C4-2B (cell line): ENCODE measurements around the gene PPHLN1.

ENCODE experiments used
- H3K27ac ChIP-seq: fragments of 450-650 bp; 2 replicates; pipeline ENCODE4 v1.5.1; 2017
- ZFX ChIP-seq: fragments of 450-650 bp; IDR thresholded peaks from 2 replicates; pipeline ENCODE4 v1.6.1; 2017
- TF ChIP-seq, protein P1 (sequence below): fragments of 450-650 bp; conservative IDR thresholded peaks from 2 replicates; pipeline ENCODE4 v1.5.1; 2017; ENCODE audit warnings: mild to moderate bottlenecking

The PPHLN1 gene, protein sequence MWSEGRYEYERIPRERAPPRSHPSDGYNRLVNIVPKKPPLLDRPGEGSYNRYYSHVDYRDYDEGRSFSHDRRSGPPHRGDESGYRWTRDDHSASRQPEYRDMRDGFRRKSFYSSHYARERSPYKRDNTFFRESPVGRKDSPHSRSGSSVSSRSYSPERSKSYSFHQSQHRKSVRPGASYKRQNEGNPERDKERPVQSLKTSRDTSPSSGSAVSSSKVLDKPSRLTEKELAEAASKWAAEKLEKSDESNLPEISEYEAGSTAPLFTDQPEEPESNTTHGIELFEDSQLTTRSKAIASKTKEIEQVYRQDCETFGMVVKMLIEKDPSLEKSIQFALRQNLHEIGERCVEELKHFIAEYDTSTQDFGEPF

DNA sequence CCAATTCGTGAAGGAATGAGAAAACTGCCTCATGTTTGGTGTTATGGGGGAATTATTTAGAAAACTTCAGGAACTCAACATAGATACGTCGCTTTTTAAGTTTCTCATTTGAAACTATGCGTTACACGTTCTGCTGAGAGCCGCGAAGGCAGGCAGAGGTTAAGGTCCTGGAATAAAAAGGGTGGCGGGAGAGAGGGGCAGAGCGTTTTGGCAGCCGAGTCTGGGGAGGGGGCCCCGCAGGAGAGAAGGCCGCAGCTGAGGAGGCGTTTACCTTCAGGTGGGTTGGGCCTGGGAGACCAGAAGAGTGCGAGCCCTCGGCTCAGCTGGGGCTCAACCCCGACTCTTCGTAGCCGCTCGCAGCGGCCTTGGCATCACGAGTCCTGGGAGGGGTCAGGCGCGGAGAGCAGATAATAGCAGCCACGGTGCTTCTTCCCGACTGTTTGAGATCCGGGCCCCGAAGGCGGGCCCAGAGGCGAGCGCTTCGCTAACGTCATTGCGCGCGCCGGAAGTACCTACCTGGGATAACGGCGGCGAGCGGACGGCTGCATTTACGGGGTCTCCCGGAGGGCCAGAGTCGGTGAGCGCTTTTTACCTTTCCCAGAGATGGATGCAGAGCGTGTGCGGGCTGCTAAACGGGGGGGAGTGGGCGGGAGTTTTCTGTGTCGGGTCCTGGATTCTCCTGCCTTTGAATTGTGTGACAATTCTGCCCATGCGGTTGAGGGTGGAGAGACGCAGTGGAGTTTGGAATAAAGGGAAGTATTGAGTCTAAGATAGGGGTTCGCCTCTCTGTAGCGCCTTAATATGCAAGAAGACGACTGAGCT, at the start of gene PPHLN1, which contains the start of gene ZCRB1:
Gene PPHLN1, plus strand, starts transcription at position 515 of the 822 bp plus-strand sequence. CDS start 9,736 bp downstream, outside the sequence.
Gene ZCRB1, minus strand, starts transcription at position 442 of the 822 bp plus-strand sequence. CDS start 1,992 bp downstream, outside the sequence.
- H3K27ac ChIP-seq, result peak within 1 kb of the TSS; percentile 80
- TF ChIP-seq ZFX, result peak; percentile 83
- TF ChIP-seq, protein P1, sequence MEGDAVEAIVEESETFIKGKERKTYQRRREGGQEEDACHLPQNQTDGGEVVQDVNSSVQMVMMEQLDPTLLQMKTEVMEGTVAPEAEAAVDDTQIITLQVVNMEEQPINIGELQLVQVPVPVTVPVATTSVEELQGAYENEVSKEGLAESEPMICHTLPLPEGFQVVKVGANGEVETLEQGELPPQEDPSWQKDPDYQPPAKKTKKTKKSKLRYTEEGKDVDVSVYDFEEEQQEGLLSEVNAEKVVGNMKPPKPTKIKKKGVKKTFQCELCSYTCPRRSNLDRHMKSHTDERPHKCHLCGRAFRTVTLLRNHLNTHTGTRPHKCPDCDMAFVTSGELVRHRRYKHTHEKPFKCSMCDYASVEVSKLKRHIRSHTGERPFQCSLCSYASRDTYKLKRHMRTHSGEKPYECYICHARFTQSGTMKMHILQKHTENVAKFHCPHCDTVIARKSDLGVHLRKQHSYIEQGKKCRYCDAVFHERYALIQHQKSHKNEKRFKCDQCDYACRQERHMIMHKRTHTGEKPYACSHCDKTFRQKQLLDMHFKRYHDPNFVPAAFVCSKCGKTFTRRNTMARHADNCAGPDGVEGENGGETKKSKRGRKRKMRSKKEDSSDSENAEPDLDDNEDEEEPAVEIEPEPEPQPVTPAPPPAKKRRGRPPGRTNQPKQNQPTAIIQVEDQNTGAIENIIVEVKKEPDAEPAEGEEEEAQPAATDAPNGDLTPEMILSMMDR, result no peak

DNA sequence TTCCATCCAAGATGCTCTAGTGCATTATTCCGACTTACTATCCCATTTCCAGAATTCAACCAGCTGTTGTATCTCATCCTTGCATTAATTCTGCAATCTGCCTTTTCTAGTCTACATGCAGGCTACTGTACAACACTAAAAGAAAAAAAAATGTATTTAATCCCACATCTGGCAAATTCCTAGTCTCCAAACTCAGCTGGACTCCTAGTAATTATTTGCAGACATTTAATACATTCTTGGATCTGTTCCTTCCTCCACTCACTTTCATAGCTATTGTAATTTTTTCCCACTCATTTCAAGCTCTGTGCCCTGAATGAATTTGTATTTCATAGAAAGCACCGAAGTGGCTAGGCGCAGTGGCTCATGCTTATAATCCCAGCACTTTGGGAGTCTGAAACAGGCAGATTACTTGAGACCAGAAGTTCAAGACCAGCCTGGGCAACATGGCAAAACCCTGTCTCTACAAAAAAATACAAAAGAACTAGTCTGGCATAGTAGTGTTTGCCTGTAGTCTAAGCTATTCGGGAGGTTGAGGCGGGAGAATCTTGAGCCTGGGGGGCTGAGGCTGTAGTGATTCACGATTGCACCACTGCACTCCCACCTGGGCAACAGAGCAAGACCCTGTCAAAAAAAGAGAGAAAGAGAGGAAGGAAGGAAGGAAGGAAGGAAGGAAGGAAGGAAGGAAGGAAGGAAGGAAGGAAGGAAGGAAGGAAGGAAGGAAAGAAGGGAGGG, 48.4 kb upstream of the PPHLN1 start:
- no peak overlapping the region for H3K27ac ChIP-seq
- TF ChIP-seq, protein P1, result no peak
- no peak for TF ChIP-seq ZFX

DNA sequence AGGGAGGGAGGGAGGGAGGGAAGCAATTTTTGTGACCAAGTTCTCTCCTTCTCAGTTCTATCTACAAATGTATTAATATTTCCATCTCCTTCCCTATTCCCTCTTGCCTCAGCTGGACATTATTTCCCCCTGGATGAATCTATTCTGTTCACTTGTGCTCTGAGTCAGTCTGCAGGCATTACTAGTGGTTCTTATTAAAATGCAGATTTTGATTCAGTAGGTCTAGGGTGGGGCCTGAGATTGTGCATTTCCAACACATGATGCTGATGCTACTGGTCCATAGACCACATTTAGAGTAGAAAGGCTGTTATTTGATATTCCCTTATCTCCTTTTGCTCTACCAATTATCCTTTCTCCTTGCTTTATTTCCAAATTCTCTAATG, 47.8 kb upstream of the PPHLN1 start:
- H3K27ac ChIP-seq, result no peak overlapping the region
- TF ChIP-seq, protein P1, result no peak
- TF ChIP-seq ZFX, result no peak

DNA sequence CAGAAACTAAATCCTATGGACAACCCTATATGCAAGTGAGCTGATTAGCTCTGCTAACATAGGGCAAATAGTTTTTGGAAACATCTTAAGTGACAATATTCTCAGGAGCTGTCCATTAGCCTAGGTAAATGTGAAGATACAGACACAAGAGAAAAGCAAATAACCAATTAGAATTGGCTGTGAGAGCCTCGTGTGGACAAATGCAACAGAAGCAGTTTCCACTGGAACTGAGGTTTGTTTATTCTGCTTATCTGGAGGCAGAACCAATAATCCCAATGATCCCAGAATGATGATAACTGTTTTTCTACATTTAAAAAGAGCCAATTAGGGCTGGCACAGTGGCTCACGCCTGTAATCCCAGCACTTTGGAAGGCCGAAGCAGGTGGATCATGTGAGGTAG, 44.7 kb upstream of the PPHLN1 start:
- H3K27ac ChIP-seq, result no peak overlapping the region
- no peak for TF ChIP-seq ZFX
- TF ChIP-seq, protein P1, result no peak

DNA sequence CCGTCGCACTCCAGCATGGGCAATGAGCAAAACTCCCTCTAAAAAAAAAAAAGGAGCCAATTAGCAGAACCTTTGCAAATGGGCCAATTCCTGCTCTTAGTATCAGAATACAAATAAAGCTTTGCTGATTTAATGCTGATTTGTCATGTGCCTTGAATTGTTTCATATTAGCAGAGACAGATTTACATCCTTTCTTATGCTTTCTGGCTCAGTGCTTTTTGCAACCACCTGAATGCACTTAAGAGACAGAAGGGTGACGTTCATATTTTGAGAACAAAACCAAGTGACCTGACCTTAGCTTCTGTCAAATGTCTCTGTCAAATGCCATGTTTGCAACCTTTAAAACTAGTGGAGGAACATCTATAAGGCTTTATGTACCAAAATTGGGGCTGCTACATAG, 44.1 kb upstream of the PPHLN1 start:
- no peak for TF ChIP-seq ZFX
- TF ChIP-seq, protein P1, result no peak

DNA sequence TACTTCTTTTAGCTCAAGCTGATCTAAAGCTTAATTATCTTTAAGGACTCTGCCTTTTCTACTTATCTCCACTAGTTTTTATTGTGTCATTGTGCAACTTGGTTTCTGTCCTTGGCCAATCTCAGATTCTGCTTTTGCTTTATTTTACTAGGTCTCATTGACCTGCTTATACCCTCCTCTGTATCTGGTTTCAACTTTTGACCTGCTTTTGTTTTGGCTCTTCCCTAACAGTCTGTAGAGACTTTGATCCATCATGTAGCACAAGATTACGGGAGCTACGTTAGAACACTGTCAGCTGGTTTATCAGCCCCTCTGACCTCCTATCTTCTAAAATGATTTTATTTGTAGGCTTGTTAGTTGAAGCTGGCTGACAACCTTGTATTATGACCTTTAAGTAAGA, 43.7 kb upstream of the PPHLN1 start:
- TF ChIP-seq ZFX, result no peak
- TF ChIP-seq, protein P1, result no peak
- no peak overlapping the region for H3K27ac ChIP-seq

More for the DNA sequence above, 44.1 kb upstream of the PPHLN1 start:
- H3K27ac ChIP-seq, result no peak overlapping the region
